Measurements from ENCODE around the gene CHMP4A.

The CHMP4A gene

GRCh38 chr14:24194186-24194872 lies 19.0 kb downstream of the CHMP4A start:
- POLR2A ChIA-PET = interaction anchor here (0.6 to 1.9 kb wide), 4 partner anchors 12 to 80 kb away, joined by 4 to 13 read pairs (median 5); partner anchors contain the start of genes DCAF11, NRL and TINF2
- DNase-seq (ENCODE audit: extremely low spot score) = no peak
- TF ChIP-seq CTCF (IDR thresholded peaks at IDR 0.05; ENCODE audit: control extremely low read depth, extremely low read depth, low read depth, missing control alignments) = no peak
- CTCF ChIA-PET = interaction anchor here (0.7 to 2.7 kb wide), 5 partner anchors 9 to 103 kb away, joined by 3 to 15 read pairs (median 4); partner anchors contain the start of genes IRF9 and MDP1

GRCh38 chr14:24192933-24193332 lies 20.4 kb downstream of the CHMP4A start:
- no peak for TF ChIP-seq CTCF (IDR thresholded peaks at IDR 0.05; ENCODE audit: control extremely low read depth, extremely low read depth, low read depth, missing control alignments)
- CTCF ChIA-PET = interaction anchor here (1.0 kb wide), 1 partner anchor 18 kb away, joined by 3 read pairs; no protein-coding TSS in a partner anchor
- POLR2A ChIA-PET = no interaction called here
- no peak for DNase-seq (ENCODE audit: extremely low spot score)

- no peak for TF ChIP-seq CTCF (IDR thresholded peaks at IDR 0.05; ENCODE audit: control extremely low read depth, extremely low read depth, low read depth, missing control alignments)
- no peak for DNase-seq (ENCODE audit: extremely low spot score)
- CTCF ChIA-PET = interaction anchor here (2.5 kb wide), 1 partner anchor 25 kb away, joined by 8 read pairs; the partner anchor contains the start of gene MDP1
- POLR2A ChIA-PET = no interaction called here
Observed at GRCh38 chr14:24190416-24190815, 22.9 kb downstream of the CHMP4A start.

- DNase-seq (ENCODE audit: extremely low spot score) = no peak
- CTCF ChIA-PET = interaction anchor here (1.1 to 2.5 kb wide), 4 partner anchors 26 to 118 kb away, joined by 3 to 8 read pairs (median 6); partner anchors contain the start of genes CIDEB, IRF9 and MDP1
- POLR2A ChIA-PET = interaction anchor here (0.9 kb wide), 1 partner anchor 10 kb away, joined by 4 read pairs; no protein-coding TSS in a partner anchor
- no peak for TF ChIP-seq CTCF (IDR thresholded peaks at IDR 0.05; ENCODE audit: control extremely low read depth, extremely low read depth, low read depth, missing control alignments)
Observed at GRCh38 chr14:24189460-24189859, 23.8 kb downstream of the CHMP4A start.

GRCh38 chr14:24189059-24189375 lies 24.3 kb downstream of the CHMP4A start:
- CTCF ChIA-PET = interaction anchor here (1.1 to 2.5 kb wide), 4 partner anchors 27 to 119 kb away, joined by 3 to 8 read pairs (median 6); partner anchors contain the start of genes CIDEB, IRF9 and MDP1
- DNase-seq (ENCODE audit: extremely low spot score) = no peak
- POLR2A ChIA-PET = interaction anchor here (0.9 to 1.1 kb wide), 3 partner anchors 10 to 75 kb away, joined by 3 to 7 read pairs (median 4); partner anchors contain the start of genes DCAF11 and NRL
- TF ChIP-seq CTCF (IDR thresholded peaks at IDR 0.05; ENCODE audit: control extremely low read depth, extremely low read depth, low read depth, missing control alignments) = no peak

GRCh38 chr14:24188251-24189058 lies 24.8 kb downstream of the CHMP4A start, which contains the start of gene IPO4:
TSS of gene IPO4 (minus strand) at chr14:24188816. CDS start at chr14:24188787, 29 bp downstream.
- ChIA-PET POLR2A (interaction anchor here (0.9 to 1.1 kb wide), 3 partner anchors 9 to 74 kb away, joined by 3 to 7 read pairs (median 4); partner anchors contain the start of genes DCAF11 and NRL), CTCF (interaction anchor here (0.9 to 2.5 kb wide), 7 partner anchors 25 to 119 kb away, joined by 3 to 8 read pairs (median 6); partner anchors contain the start of genes CHMP4A, CIDEB, IRF9 and MDP1)
- TF ChIP-seq CTCF (IDR thresholded peaks at IDR 0.05; ENCODE audit: control extremely low read depth, extremely low read depth, low read depth, missing control alignments) = no peak
- peak; percentile 98 for DNase-seq (ENCODE audit: extremely low spot score)
